ENCODE results near the gene TRIM45.

Gene TRIM45

GRCh38 chr1:117135329-117135728 lies 13.8 kb upstream of the TRIM45 start:
- no peak for DNase-seq (ENCODE audit: low read depth)
- H3K4me3 ChIP-seq (ENCODE audit: low read length) = no peak overlapping the region
- no peak for TF ChIP-seq CTCF (conservative IDR thresholded peaks at IDR 0.05; ENCODE audit: low read depth, low read length)

DNA sequence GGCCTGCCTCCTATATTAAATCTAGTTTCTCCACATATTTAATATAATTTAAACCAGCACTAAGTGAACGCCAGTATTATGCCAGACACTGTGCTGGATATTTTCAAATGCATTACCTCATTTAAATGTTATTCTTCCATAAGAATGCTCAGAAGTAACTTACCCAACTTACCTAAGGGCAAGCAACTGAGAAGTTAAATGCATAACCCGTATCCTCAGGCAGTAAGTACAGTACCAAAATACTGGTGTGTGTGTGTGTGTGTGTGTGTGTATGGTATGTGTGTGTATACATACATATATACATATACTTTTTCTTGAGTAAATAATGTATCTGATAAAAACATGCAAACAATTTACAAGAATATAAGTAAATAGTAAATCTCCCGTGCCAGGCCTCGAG lies 9.0 kb upstream of the TRIM45 start:
- TF ChIP-seq CTCF (conservative IDR thresholded peaks at IDR 0.05; ENCODE audit: low read depth, low read length) = no peak
- no peak for DNase-seq (ENCODE audit: low read depth)
- no peak overlapping the region for H3K4me3 ChIP-seq (ENCODE audit: low read length)

DNA sequence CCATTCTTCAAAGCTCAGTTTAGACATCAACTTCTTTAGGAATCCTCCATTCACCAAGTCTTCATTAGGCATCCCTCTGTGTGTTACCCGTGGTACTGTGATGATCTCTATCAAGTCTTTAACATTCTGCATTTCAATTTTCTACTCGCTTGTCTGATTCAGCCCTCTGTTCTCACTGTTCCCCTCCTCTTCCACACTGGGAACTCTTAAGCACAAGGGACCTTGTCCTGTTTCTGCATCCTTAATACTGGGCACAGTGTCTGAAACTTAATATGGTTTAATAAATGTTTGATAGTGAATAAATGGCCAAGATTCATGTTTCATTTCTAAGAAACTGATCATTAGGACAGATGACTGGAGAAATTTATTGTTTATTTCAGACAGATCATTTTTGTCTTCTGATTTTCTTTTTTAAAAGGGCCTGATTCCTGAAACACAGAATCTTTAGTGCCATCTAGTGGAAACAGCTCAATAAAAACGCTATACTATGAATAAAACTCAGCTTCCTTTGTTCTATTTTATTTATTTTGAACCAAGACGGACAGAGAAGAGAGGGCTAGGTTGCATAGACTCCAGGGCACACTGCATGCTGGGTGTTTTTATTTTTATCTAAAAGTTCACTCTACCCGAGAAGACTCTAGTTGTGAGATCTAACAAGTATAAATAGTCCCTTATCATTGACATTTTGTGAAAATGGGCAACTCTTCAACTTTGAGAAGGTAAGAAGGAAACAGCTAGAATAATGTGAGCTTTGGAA lies 7.0 kb upstream of the TRIM45 start:
- no peak overlapping the region for H3K4me3 ChIP-seq (ENCODE audit: low read length)
- no peak for DNase-seq (ENCODE audit: low read depth)

GRCh38 chr1:117127795-117128194 lies 6.2 kb upstream of the TRIM45 start:
- DNase-seq (ENCODE audit: low read depth) = no peak
- H3K4me3 ChIP-seq (ENCODE audit: low read length) = no peak overlapping the region
- TF ChIP-seq CTCF (conservative IDR thresholded peaks at IDR 0.05; ENCODE audit: low read depth, low read length) = no peak

More for the DNA sequence above, 7.0 kb upstream of the TRIM45 start:
- peak; percentile 50 for TF ChIP-seq CTCF (conservative IDR thresholded peaks at IDR 0.05; ENCODE audit: low read depth, low read length)

DNA sequence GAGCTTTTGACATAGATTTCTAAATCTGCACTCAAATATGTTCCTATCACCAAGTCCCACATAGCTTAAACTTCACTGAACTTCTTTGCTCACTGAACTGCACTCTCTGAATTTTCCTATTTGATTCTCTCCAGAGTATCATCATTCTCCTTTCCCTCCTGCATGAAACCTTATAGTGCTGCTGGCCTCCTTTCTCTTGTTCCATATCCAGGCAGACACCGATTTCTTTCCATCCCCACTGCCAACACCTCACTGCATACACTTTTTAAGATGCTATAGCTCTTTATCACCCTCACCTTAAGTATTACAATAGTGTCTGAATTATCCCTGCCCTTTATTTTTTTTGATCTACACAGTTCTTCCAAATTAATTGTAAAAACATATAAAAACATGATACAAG lies 3.1 kb upstream of the TRIM45 start:
- no peak overlapping the region for H3K4me3 ChIP-seq (ENCODE audit: low read length)
- TF ChIP-seq CTCF (conservative IDR thresholded peaks at IDR 0.05; ENCODE audit: low read depth, low read length) = no peak
- no peak for DNase-seq (ENCODE audit: low read depth)

DNA sequence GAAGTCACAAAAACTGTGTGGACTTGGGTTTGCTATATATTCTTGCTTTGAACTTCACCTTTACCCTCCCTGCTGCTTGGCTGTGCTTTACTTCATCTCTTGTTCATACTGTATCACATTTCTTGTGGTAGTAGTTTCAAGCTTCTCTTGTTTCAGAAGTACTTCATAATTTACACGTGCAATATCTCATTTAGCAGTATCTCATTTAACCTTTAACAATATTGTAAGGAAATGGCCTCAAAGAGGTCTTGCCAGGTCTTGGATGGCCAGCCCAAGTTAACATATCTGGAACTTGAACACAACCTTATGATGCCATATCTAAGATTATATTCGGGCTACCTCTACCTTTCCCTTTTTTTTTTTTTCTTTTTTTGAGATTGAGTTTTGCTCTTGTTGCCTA lies 1.7 kb upstream of the TRIM45 start:
- DNase-seq (ENCODE audit: low read depth) = no peak
- no peak overlapping the region for H3K4me3 ChIP-seq (ENCODE audit: low read length)
- no peak for TF ChIP-seq CTCF (conservative IDR thresholded peaks at IDR 0.05; ENCODE audit: low read depth, low read length)

- TF ChIP-seq CTCF (conservative IDR thresholded peaks at IDR 0.05; ENCODE audit: low read depth, low read length) = no peak
- peak overlapping the region; percentile 90 for H3K4me3 ChIP-seq (ENCODE audit: low read length)
- no peak for DNase-seq (ENCODE audit: low read depth)
Measured at GRCh38 chr1:117122330-117123025, 929 bp upstream of the TRIM45 start.
